Measurements from ENCODE around the gene PPP1R9B.

PPP1R9B gene, protein sequence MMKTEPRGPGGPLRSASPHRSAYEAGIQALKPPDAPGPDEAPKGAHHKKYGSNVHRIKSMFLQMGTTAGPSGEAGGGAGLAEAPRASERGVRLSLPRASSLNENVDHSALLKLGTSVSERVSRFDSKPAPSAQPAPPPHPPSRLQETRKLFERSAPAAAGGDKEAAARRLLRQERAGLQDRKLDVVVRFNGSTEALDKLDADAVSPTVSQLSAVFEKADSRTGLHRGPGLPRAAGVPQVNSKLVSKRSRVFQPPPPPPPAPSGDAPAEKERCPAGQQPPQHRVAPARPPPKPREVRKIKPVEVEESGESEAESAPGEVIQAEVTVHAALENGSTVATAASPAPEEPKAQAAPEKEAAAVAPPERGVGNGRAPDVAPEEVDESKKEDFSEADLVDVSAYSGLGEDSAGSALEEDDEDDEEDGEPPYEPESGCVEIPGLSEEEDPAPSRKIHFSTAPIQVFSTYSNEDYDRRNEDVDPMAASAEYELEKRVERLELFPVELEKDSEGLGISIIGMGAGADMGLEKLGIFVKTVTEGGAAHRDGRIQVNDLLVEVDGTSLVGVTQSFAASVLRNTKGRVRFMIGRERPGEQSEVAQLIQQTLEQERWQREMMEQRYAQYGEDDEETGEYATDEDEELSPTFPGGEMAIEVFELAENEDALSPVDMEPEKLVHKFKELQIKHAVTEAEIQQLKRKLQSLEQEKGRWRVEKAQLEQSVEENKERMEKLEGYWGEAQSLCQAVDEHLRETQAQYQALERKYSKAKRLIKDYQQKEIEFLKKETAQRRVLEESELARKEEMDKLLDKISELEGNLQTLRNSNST

DNA sequence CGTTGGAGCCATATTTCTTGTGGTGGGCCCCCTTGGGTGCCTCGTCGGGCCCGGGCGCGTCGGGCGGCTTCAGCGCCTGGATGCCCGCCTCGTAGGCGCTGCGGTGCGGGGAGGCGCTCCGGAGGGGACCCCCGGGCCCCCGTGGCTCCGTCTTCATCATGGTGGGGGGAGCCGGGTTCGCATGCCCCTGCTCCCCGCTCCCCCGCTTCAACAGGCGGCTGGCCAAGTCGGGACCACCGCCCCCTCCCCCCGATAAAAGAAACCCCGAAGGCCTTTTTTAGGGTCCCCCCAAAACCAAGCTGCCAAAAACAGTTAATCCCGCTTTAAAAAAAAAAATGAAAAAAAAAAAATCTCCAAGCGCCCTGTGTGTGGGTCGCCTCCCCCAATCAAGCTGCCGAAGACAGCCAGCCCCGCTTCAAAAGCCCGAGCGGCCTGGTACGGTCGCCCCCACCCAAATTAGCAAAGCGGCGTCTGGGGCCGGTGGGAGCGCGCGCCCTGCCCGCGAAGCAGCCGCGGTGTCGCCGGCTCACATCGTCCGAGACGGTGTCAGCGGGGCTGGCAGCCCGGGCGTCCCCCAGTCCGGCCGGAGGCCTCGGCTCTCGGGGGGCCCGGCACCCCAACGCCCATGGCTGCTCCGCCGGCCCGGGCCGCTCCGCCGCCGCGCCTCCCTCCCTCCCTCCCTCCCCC is at the start of gene PPP1R9B:
TSS of gene PPP1R9B (minus strand) at position 324 of the 687 bp plus-strand sequence. CDS start at position 160, 164 bp downstream.
- TF ChIP-seq, protein P1, sequence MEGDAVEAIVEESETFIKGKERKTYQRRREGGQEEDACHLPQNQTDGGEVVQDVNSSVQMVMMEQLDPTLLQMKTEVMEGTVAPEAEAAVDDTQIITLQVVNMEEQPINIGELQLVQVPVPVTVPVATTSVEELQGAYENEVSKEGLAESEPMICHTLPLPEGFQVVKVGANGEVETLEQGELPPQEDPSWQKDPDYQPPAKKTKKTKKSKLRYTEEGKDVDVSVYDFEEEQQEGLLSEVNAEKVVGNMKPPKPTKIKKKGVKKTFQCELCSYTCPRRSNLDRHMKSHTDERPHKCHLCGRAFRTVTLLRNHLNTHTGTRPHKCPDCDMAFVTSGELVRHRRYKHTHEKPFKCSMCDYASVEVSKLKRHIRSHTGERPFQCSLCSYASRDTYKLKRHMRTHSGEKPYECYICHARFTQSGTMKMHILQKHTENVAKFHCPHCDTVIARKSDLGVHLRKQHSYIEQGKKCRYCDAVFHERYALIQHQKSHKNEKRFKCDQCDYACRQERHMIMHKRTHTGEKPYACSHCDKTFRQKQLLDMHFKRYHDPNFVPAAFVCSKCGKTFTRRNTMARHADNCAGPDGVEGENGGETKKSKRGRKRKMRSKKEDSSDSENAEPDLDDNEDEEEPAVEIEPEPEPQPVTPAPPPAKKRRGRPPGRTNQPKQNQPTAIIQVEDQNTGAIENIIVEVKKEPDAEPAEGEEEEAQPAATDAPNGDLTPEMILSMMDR (IDR thresholded peaks at IDR 0.05; ENCODE audit: low read length, missing control alignments), result no peak
- DNase-seq (ENCODE audit: low read depth), result no peak

DNA sequence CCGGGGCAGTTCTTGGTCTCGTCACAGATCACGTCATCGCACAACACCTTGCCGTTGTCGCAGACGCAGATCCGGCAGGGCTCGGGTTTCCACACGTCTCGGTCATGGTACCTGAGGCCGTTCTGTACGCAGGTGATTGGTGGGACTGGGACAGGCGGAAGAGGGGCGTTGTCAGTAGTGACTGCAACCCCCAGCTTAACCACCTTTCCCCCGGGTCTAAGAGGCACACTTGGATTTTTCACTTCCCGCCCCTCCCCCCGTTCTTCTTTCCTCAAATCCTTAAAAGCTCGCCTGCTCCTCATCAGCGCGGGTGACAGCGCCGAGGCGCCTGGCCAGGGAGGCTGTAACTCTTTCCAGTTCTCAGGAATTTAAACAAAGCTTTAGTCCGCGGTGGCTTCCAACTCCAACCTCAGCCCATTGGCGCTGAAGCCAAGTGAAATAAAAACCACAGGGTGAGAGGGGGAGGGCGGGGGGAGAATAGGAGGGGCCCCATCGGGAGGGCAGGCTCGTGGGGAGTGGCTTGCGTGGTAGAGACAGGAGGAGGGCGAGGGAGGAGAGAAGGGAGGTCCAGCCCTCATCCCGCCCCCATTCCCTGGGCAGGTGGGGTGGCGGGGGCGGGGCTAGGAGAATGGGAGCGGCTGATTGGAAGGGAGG is 49.5 kb upstream of the PPP1R9B start:
- peak; percentile 99 for DNase-seq (ENCODE audit: low read depth)
- peak overlapping the region; percentile 98 for H3K4me3 ChIP-seq (replicated peaks; ENCODE audit: low read depth, low read length)
- TF ChIP-seq, protein P1 (IDR thresholded peaks at IDR 0.05; ENCODE audit: low read length, missing control alignments), result no peak

More for the DNA sequence above, at the start of gene PPP1R9B:
- peak within 1 kb of the TSS; percentile 81 for H3K4me3 ChIP-seq (replicated peaks; ENCODE audit: low read depth, low read length)

DNA sequence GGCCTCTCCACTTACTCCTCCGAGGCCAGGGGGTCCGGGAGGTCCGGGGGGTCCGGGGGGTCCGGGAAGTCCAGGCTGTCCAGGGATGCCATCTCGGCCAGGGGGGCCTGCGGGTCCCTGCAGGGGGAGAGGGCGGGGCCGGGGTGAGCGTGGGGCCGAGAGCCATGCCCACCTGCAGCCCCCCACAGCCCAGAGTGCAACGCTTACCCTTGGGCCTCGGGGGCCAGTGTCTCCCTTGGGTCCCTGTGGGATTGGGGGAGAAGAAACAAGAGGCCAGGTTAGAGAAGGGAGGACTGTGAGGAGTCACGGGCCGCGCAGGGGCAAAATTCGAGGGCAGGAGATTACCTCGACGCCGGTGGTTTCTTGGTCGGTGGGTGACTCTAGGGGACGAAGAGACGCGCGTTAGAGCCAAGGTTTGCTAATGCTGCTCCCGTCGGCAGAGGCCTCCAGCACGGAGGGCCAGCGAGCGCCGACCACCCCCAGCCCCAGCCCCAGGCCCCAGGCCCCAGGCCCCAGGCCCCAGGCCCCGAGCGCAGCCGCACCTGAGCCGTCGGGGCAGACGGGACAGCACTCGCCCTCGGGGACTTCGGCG is 48.8 kb upstream of the PPP1R9B start:
- TF ChIP-seq, protein P1 (IDR thresholded peaks at IDR 0.05; ENCODE audit: low read length, missing control alignments), result no peak
- peak overlapping the region; percentile 98 for H3K4me3 ChIP-seq (replicated peaks; ENCODE audit: low read depth, low read length)
- peak; percentile 16 for DNase-seq (ENCODE audit: low read depth)

DNA sequence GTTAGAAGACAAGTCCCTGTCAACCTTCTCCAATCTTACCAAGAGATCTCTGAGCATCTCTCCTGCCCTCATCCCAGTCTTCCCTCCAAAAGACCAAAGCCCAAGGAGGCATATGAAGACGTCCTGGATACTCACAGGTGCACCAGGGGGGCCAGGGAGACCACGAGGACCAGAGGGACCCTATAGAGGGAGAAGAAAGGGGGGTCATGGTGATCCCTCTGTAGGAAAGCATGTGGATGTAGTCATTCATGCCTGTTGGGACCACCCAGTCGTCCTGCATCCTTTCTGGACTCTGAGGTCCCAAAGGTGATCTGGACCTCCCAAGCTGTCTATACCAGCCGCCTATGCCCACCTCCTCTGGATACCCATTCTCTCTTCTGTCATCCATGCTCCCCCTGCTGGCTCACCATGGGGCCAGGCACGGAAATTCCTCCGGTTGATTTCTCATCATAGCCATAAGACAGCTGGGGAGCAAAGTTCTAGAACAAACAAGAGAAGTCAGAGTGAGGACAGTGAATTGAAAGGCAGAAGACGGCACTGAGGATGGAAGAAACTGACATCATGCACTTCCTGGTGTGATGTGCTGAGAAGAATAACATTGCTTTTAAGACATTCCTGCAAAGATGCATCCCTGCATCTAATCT is 47.7 kb upstream of the PPP1R9B start:
- TF ChIP-seq, protein P1 (IDR thresholded peaks at IDR 0.05; ENCODE audit: low read length, missing control alignments), result peak; percentile 85
- peak; percentile 79 for DNase-seq (ENCODE audit: low read depth)
- peak overlapping the region; percentile 98 for H3K4me3 ChIP-seq (replicated peaks; ENCODE audit: low read depth, low read length)

DNA sequence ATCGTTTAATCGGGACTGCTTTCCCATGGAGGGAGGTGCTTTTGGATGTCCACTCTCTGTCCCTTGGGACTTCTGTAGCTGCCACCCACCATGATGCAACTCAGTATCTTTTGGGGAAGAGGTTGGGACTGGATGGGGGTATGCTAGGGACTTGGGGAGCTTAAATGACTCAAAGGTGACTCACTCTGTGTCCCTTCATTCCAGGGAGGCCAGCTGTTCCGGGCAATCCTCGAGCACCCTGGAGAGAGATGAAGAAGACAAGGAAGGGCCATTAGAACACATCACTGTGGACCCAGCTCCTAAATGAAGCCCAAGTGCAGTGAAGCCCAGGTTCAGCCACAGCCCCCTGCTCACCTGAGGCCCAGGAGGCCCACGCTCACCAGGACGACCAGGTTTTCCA is 46.3 kb upstream of the PPP1R9B start:
- peak overlapping the region; percentile 98 for H3K4me3 ChIP-seq (replicated peaks; ENCODE audit: low read depth, low read length)
- DNase-seq (ENCODE audit: low read depth), result peak; percentile 53
- TF ChIP-seq, protein P1 (IDR thresholded peaks at IDR 0.05; ENCODE audit: low read length, missing control alignments), result no peak
